Measurements from ENCODE around the gene ELFN1. TPM values are rescaled to one million over a fixed set of nuclear protein-coding genes. Genes with fewer than 3 reads are reported as not detected.

Gene ELFN1
- total and polyA plus RNA-seq, 4 donors, result 0.43 to 3.5 (median 3.4) TPM

GRCh38 chr7:1647961-1648672, 22.0 kb upstream of the ELFN1 start:
- 61% methylated on average over 31 of the region's 31 CpGs for WGBS
- Histone ChIP-seq H3K4me3 (ENCODE audit: low read depth in 1 of 3, low read length in 3 of 3) (no peak overlapping the region), H3K9ac (ENCODE audit: low read depth in 1 of 2, low read length in 2 of 2) (no peak overlapping the region), H3K27ac (ENCODE audit: low read depth in 1 of 2, low read length in 2 of 2) (no peak overlapping the region), H3K4me1 (ENCODE audit: control insufficient read depth in 4 of 4, insufficient read depth in 4 of 4, low read length in 3 of 4) (no peaks in the 10 kb centered on the region), H3K9me3 (ENCODE audit: control insufficient read depth in 4 of 4, low read length in 3 of 4) (no peaks in the 10 kb centered on the region), H3K36me3 (ENCODE audit: control insufficient read depth in 4 of 4, insufficient read depth in 3 of 4, low read depth in 1 of 4, low read length in 3 of 4) (no peaks in the 10 kb centered on the region), H3K27me3 (ENCODE audit: control insufficient read depth in 4 of 4, insufficient read depth in 4 of 4, low read length in 3 of 4) (no peaks in the 10 kb centered on the region)
- no peak for TF ChIP-seq ATF3 (IDR thresholded peaks at IDR 0.05)
- TF ChIP-seq REST (IDR thresholded peaks at IDR 0.05), result no peak
- TF ChIP-seq RAD21 (IDR thresholded peaks at IDR 0.05), result no peak
- TF ChIP-seq NR2F2 (IDR thresholded peaks at IDR 0.05), result no peak
- TF ChIP-seq MAX (IDR thresholded peaks at IDR 0.05), result no peak
- DNase-seq (ENCODE audit: low spot score), result peak; percentile 66

GRCh38 chr7:1649751-1650326, 20.2 kb upstream of the ELFN1 start:
- no peak for DNase-seq (ENCODE audit: low spot score)
- 93% methylated on average over 9 of the region's 9 CpGs for WGBS
- Histone ChIP-seq H3K27ac (ENCODE audit: low read depth in 1 of 2, low read length in 2 of 2) (no peak overlapping the region), H3K27me3 (ENCODE audit: control insufficient read depth in 4 of 4, insufficient read depth in 4 of 4, low read length in 3 of 4) (no peaks in the 10 kb centered on the region), H3K4me3 (ENCODE audit: low read depth in 1 of 3, low read length in 3 of 3) (no peak overlapping the region), H3K9ac (ENCODE audit: low read depth in 1 of 2, low read length in 2 of 2) (no peak overlapping the region), H3K9me3 (ENCODE audit: control insufficient read depth in 4 of 4, low read length in 3 of 4) (no peaks in the 10 kb centered on the region), H3K36me3 (ENCODE audit: control insufficient read depth in 4 of 4, insufficient read depth in 3 of 4, low read depth in 1 of 4, low read length in 3 of 4) (no peaks in the 10 kb centered on the region), H3K4me1 (ENCODE audit: control insufficient read depth in 4 of 4, insufficient read depth in 4 of 4, low read length in 3 of 4) (no peaks in the 10 kb centered on the region)
- TF ChIP-seq RXRA (IDR thresholded peaks at IDR 0.05), result no peak
- no peak for TF ChIP-seq JUND (IDR thresholded peaks at IDR 0.05)
- no peak for TF ChIP-seq EGR1 (IDR thresholded peaks at IDR 0.05; ENCODE audit: low read depth in 2 of 2)
- no peak for TF ChIP-seq FOXA2 (IDR thresholded peaks at IDR 0.05)
- no peak for TF ChIP-seq YY1 (IDR thresholded peaks at IDR 0.05)

- Histone ChIP-seq H3K36me3 (ENCODE audit: control insufficient read depth in 4 of 4, insufficient read depth in 3 of 4, low read depth in 1 of 4, low read length in 3 of 4) (no peaks in the 10 kb centered on the region), H3K27ac (ENCODE audit: low read depth in 1 of 2, low read length in 2 of 2) (no peak overlapping the region), H3K9ac (ENCODE audit: low read depth in 1 of 2, low read length in 2 of 2) (no peak overlapping the region), H3K4me3 (ENCODE audit: low read depth in 1 of 3, low read length in 3 of 3) (no peak overlapping the region), H3K9me3 (ENCODE audit: control insufficient read depth in 4 of 4, low read length in 3 of 4) (no peaks in the 10 kb centered on the region), H3K27me3 (ENCODE audit: control insufficient read depth in 4 of 4, insufficient read depth in 4 of 4, low read length in 3 of 4) (no peaks in the 10 kb centered on the region), H3K4me1 (ENCODE audit: control insufficient read depth in 4 of 4, insufficient read depth in 4 of 4, low read length in 3 of 4) (no peaks in the 10 kb centered on the region)
- TF ChIP-seq HNF4G (IDR thresholded peaks at IDR 0.05), result no peak
- TF ChIP-seq FOXA2 (IDR thresholded peaks at IDR 0.05), result no peak
- TF ChIP-seq SP1 (IDR thresholded peaks at IDR 0.05), result no peak
- DNase-seq (ENCODE audit: low spot score), result no peak
- WGBS, result 85% methylated on average over 23 of the region's 23 CpGs
These were observed 19.6 kb upstream of the ELFN1 start for GRCh38 chr7:1650363-1651030.
